K562 (cell line): ENCODE results near the gene AIF1. TPM values are rescaled to one million over a fixed set of nuclear protein-coding genes. Genes with fewer than 3 reads are reported as not detected.

Experiments
- ARHGAP35 ChIP-seq: fragments of 450-650 bp; IDR thresholded peaks from 2 replicates; pipeline ENCODE4 v1.6.1; 2018; ENCODE audit not compliant: partially characterized antibody
- ARID2 ChIP-seq: fragments of 450-650 bp; IDR thresholded peaks from 2 replicates; pipeline ENCODE4 v1.6.1; 2017; ENCODE audit warnings: antibody characterized with exemption, mild to moderate bottlenecking
- GABPB1 ChIP-seq: sonication (generic); formaldehyde crosslinking; IDR thresholded peaks from 2 replicates; pipeline ENCODE4 v1.8.0; 2022; ENCODE audit warnings: mild to moderate bottlenecking, missing genetic modification reagents
- GATA2 ChIP-seq: sonication (generic); formaldehyde crosslinking; IDR thresholded peaks from 2 replicates; pipeline ENCODE4 v1.4.0; 2020; ENCODE audit warnings: mild to moderate bottlenecking, missing genetic modification reagents
- HDAC1 ChIP-seq, 2 experiments: fragments of 450-650 bp; IDR thresholded peaks; 2 replicates each; pipeline ENCODE4 v1.6.1; 2016 to 2017; ENCODE audit warnings: inconsistent platforms in 1 of 2, mild to moderate bottlenecking in 1 of 2, moderate library complexity in 1 of 2
- HMG20A ChIP-seq: fragments of 450-650 bp; formaldehyde crosslinking; conservative IDR thresholded peaks from 2 replicates; pipeline ENCODE4 v1.4.0; 2020; ENCODE audit warnings: mild to moderate bottlenecking, mixed read lengths
- L3MBTL2 ChIP-seq: fragments of 450-650 bp; IDR thresholded peaks from 2 replicates; pipeline ENCODE4 v1.6.1; 2016; ENCODE audit warnings: mild to moderate bottlenecking, moderate library complexity
- MTA1 ChIP-seq: fragments of 450-650 bp; IDR thresholded peaks from 2 replicates; pipeline ENCODE4 v1.6.1; 2017; ENCODE audit warnings: borderline replicate concordance
- NEUROD1 ChIP-seq: fragments of 150-350 bp; IDR thresholded peaks from 2 replicates; pipeline ENCODE4 v1.6.1; 2014; ENCODE audit warnings: borderline replicate concordance, low read length, low read depth; ENCODE audit not compliant: partially characterized antibody
- PYGO2 ChIP-seq: fragments of 450-650 bp; IDR thresholded peaks from 2 replicates; pipeline ENCODE4 v1.6.1; 2016; ENCODE audit warnings: mild to moderate bottlenecking, missing genetic modification characterization, moderate library complexity, missing compliant biosample characterization
- STAT5B ChIP-seq: fragments of 250-450 bp; sonication (Bioruptor Pico); IDR thresholded peaks from 2 replicates; pipeline ENCODE4 v1.8.0; 2021; ENCODE audit warnings: mild to moderate bottlenecking, inconsistent platforms
- ZNF133 ChIP-seq: fragments of 250-450 bp; sonication (Bioruptor Pico); IDR thresholded peaks from 2 replicates; pipeline ENCODE4 v1.4.0; 2020; ENCODE audit warnings: mild to moderate bottlenecking
- ZNF347 ChIP-seq: fragments of 450-650 bp; formaldehyde crosslinking; IDR thresholded peaks from 2 replicates; pipeline ENCODE4 v1.4.0; 2020; ENCODE audit warnings: low read depth, mild to moderate bottlenecking, moderate library complexity
- ZNF589 ChIP-seq: fragments of 200-800 bp; sonication (Bioruptor generic); IDR thresholded peaks from 2 replicates; pipeline ENCODE4 v1.6.1; 2016; ENCODE audit warnings: low read depth, missing genetic modification characterization, missing compliant biosample characterization
- ZNF644 ChIP-seq: fragments of 200-800 bp; sonication (Bioruptor generic); IDR thresholded peaks from 2 replicates; pipeline ENCODE4 v1.6.1; 2016; ENCODE audit warnings: low read depth, missing genetic modification characterization, missing compliant biosample characterization
- polyA plus RNA-seq, 8 experiments: library from polyadenylated mRNA; depleted of rRNA in 4 of 8; stranded (reverse) in 5 of 8; unstranded in 3 of 8; fragments of >200 nt; fragmentation: Nextera tagmentation in 2 of 8; fragmentation: Illumina TruSeq in 1 of 8; extraction: Ambion mirVana in 2 of 8; extraction: Trizol in 1 of 8; gene quantifications; 2 replicates each; pipeline versions ENCODE4 v1.2.1 to v1.2.3, GENCODE V29; 2011 to 2014; ENCODE audit warnings: inconsistent platforms in 1 of 8, missing spikeins in 1 of 8
- total RNA-seq, 7 experiments: library from RNA; depleted of rRNA in 6 of 7; stranded (reverse); fragments of >200 nt in 6 of 7; fragmentation: Illumina TruSeq in 2 of 7; extraction: Trizol in 2 of 7; gene quantifications; 2 replicates each; pipeline versions ENCODE4 v1.2.1 to v1.2.3, GENCODE V29; 2011 to 2021; ENCODE audit warnings: low replicate concordance in 1 of 7
- TF ChIP-seq, protein P1 (sequence below): fragments of 450-650 bp; IDR thresholded peaks from 2 replicates; pipeline ENCODE4 v1.6.1; 2016; ENCODE audit warnings: borderline replicate concordance
- TF ChIP-seq, protein P2 (sequence below), 2 experiments: IDR thresholded peaks; 2 replicates each; pipeline ENCODE4 v1.6.1; 2012; ENCODE audit warnings: improper control_type of control experiment in 2 of 2, low read depth in 2 of 2, low read length in 2 of 2, borderline replicate concordance in 1 of 2
- TF ChIP-seq, protein P3 (sequence below): fragments of 200-800 bp; sonication (Bioruptor generic); IDR thresholded peaks from 2 replicates; pipeline ENCODE4 v1.6.1; 2016; ENCODE audit warnings: missing genetic modification characterization, missing compliant biosample characterization

Gene AIF1
- total and polyA plus RNA-seq, 9 of the 15 experiments (the other 6 are each of a cell fraction or from before 2014, with no cell fraction given), result 9.4 to 33.4 (median 19.4) TPM

DNA sequence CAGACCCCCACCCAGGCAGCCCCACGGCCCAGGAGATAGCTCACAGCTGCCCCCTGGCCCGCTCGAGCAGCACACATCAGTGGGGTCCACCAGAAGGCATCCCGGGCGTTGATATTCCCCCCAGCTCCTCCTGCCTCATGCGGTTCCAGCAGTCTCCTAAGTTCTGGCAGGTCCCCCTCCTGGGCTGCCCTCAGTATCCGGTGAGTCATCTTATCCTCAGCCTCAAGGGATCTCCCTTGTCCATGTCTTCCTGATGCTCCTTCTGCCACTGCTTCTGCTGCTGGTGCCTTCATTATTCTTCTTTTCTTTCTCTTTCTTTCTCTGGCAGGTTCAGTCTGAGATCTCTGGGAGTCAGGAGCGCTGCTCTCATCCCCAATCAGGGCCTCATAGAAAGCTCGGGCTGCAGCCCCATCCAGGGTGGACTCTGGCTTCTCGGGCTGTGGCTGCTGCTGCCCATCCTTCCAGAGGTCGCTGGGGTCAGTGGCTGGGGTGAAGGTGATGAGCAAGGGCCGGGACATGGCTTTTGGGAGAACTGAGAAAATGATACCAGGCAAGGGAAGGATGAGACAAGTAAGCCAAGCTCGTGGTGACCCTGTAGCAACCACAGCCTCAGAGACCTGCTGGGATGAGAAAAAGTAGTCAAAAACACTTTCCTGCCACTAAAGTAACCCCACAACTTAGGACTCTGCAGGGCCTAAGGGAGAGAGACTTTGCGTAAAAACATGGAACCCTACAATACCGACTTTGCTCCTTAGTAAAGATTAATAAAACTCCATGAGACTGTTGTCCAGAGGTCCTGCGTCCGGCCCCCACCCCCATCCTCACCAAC lies 49.1 kb downstream of the AIF1 start (continued):
- TF ChIP-seq, protein P1, sequence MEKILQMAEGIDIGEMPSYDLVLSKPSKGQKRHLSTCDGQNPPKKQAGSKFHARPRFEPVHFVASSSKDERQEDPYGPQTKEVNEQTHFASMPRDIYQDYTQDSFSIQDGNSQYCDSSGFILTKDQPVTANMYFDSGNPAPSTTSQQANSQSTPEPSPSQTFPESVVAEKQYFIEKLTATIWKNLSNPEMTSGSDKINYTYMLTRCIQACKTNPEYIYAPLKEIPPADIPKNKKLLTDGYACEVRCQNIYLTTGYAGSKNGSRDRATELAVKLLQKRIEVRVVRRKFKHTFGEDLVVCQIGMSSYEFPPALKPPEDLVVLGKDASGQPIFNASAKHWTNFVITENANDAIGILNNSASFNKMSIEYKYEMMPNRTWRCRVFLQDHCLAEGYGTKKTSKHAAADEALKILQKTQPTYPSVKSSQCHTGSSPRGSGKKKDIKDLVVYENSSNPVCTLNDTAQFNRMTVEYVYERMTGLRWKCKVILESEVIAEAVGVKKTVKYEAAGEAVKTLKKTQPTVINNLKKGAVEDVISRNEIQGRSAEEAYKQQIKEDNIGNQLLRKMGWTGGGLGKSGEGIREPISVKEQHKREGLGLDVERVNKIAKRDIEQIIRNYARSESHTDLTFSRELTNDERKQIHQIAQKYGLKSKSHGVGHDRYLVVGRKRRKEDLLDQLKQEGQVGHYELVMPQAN, result peak; percentile 38
- TF ChIP-seq HMG20A (CRISPR knock-in tag) (no peak), ZNF589 (CRISPR knock-in tag) (no peak), MTA1 (0 out of 2 replicates have a peak, but pooled peaks have one; percentile 25), NEUROD1 (peak; percentile 90), STAT5B (CRISPR knock-in tag) (no peak), ARHGAP35 (peak; percentile 51), GABPB1 (CRISPR knock-in tag) (peak; percentile 79), PYGO2 (tag) (0 out of 2 replicates have a peak, but pooled peaks have one; percentile 24), HDAC1 (IDR thresholded peaks at IDR 0.05) (peak in 1 of 2 experiments; percentile 85; a peak in 2 of 4 replicates), GATA2 (CRISPR knock-in tag) (peak; percentile 5; the same call in 1 of the 2 replicates), ZNF644 (tag) (no peak), ZNF347 (peak; percentile 17; the same call in 1 of the 2 replicates), ARID2 (0 out of 2 replicates have a peak, but pooled peaks have one; percentile 68), L3MBTL2 (peak; percentile 73), ZNF133 (CRISPR knock-in tag) (0 out of 2 replicates have a peak, but pooled peaks have one; percentile 52)
- TF ChIP-seq, protein P2, sequence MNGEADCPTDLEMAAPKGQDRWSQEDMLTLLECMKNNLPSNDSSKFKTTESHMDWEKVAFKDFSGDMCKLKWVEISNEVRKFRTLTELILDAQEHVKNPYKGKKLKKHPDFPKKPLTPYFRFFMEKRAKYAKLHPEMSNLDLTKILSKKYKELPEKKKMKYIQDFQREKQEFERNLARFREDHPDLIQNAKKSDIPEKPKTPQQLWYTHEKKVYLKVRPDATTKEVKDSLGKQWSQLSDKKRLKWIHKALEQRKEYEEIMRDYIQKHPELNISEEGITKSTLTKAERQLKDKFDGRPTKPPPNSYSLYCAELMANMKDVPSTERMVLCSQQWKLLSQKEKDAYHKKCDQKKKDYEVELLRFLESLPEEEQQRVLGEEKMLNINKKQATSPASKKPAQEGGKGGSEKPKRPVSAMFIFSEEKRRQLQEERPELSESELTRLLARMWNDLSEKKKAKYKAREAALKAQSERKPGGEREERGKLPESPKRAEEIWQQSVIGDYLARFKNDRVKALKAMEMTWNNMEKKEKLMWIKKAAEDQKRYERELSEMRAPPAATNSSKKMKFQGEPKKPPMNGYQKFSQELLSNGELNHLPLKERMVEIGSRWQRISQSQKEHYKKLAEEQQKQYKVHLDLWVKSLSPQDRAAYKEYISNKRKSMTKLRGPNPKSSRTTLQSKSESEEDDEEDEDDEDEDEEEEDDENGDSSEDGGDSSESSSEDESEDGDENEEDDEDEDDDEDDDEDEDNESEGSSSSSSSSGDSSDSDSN (IDR thresholded peaks at IDR 0.05; ENCODE audit: borderline replicate concordance in 1 of 2, low read depth in 2 of 2, low read length in 2 of 2), result no peak
- TF ChIP-seq, protein P3, sequence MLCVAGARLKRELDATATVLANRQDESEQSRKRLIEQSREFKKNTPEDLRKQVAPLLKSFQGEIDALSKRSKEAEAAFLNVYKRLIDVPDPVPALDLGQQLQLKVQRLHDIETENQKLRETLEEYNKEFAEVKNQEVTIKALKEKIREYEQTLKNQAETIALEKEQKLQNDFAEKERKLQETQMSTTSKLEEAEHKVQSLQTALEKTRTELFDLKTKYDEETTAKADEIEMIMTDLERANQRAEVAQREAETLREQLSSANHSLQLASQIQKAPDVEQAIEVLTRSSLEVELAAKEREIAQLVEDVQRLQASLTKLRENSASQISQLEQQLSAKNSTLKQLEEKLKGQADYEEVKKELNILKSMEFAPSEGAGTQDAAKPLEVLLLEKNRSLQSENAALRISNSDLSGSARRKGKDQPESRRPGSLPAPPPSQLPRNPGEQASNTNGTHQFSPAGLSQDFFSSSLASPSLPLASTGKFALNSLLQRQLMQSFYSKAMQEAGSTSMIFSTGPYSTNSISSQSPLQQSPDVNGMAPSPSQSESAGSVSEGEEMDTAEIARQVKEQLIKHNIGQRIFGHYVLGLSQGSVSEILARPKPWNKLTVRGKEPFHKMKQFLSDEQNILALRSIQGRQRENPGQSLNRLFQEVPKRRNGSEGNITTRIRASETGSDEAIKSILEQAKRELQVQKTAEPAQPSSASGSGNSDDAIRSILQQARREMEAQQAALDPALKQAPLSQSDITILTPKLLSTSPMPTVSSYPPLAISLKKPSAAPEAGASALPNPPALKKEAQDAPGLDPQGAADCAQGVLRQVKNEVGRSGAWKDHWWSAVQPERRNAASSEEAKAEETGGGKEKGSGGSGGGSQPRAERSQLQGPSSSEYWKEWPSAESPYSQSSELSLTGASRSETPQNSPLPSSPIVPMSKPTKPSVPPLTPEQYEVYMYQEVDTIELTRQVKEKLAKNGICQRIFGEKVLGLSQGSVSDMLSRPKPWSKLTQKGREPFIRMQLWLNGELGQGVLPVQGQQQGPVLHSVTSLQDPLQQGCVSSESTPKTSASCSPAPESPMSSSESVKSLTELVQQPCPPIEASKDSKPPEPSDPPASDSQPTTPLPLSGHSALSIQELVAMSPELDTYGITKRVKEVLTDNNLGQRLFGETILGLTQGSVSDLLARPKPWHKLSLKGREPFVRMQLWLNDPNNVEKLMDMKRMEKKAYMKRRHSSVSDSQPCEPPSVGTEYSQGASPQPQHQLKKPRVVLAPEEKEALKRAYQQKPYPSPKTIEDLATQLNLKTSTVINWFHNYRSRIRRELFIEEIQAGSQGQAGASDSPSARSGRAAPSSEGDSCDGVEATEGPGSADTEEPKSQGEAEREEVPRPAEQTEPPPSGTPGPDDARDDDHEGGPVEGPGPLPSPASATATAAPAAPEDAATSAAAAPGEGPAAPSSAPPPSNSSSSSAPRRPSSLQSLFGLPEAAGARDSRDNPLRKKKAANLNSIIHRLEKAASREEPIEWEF (CRISPR knock-in tag), result no peak
